OCI-LY1 (cell line): Measurements from ENCODE around the gene PLIN4.

ENCODE experiments used
- EZH2 ChIP-seq: fragments of 200-600 bp; sonication (generic), shearing (Covaris generic); IDR thresholded peaks from 2 replicates; pipeline ENCODE4 v1.8.0; 2017; ENCODE audit warnings: borderline replicate concordance, mixed run types, mild to moderate bottlenecking, antibody characterized with exemption, low read length, moderate library complexity, mixed read lengths
- TF ChIP-seq, protein P1 (sequence below): fragments of 200-600 bp; sonication (generic), shearing (Covaris generic); IDR thresholded peaks from 2 replicates; pipeline ENCODE4 v1.5.1; 2017; ENCODE audit warnings: mild to moderate bottlenecking, antibody characterized with exemption, low read length, moderate library complexity, mixed read lengths

DNA sequence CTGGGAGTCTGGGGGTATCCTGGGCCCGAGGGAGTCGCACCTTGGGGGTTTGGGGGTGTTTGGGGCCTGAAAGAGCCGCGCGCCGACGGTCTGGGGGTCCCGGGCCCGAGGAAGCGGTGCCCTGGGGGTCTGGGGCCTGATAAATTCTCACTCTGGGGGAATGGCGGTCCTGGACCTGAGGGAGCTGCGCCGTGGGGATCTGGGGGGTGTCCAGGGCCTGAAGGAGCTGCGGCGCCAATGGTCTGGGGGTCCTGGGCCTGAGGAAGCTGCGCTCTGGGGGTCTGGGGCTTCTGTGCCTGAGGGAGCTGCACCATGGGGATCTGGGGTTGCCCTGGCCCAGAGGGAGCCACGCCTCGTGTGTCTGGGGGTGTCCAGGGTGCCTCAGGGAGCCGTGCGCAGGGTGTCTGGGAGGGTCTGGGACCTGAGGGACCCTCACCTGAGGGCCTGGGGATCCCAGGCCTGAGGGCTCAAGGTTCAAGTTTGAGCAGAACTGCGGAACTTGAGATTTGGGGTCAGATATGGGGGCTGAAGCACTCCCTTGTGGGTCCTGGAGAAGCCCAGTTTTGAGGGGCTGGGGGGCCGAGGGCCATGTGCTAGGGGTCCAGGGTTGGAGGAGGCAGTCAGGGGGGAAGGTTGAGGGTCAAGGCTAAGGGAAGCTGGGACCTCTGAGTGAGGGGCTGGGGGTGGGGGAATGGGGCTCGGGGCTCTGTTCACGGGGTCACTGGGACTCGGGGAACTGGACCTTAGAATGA lies 45.1 kb downstream of the PLIN4 start:
- TF ChIP-seq, protein P1, sequence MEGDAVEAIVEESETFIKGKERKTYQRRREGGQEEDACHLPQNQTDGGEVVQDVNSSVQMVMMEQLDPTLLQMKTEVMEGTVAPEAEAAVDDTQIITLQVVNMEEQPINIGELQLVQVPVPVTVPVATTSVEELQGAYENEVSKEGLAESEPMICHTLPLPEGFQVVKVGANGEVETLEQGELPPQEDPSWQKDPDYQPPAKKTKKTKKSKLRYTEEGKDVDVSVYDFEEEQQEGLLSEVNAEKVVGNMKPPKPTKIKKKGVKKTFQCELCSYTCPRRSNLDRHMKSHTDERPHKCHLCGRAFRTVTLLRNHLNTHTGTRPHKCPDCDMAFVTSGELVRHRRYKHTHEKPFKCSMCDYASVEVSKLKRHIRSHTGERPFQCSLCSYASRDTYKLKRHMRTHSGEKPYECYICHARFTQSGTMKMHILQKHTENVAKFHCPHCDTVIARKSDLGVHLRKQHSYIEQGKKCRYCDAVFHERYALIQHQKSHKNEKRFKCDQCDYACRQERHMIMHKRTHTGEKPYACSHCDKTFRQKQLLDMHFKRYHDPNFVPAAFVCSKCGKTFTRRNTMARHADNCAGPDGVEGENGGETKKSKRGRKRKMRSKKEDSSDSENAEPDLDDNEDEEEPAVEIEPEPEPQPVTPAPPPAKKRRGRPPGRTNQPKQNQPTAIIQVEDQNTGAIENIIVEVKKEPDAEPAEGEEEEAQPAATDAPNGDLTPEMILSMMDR = no peak
- TF ChIP-seq EZH2 = no peak
